Neural cell (in vitro differentiated cells): ENCODE results near the gene HIF1A. TPM values are rescaled to one million over a fixed set of nuclear protein-coding genes. Genes with fewer than 3 reads are reported as not detected.

Experiments used
- H2AFZ ChIP-seq: fragments of 200-600, 300-800 bp; sonication (generic), shearing (Covaris generic); 2 replicates; pipeline ENCODE4 v1.6.0; 2014; ENCODE audit warnings: low read depth, mild to moderate bottlenecking, antibody characterized with exemption, low read length, moderate library complexity
- H3F3A ChIP-seq: fragments of 200-600 bp; shearing (Covaris generic); 2 replicates; pipeline ENCODE4 v1.6.1; 2016; ENCODE audit warnings: mild to moderate bottlenecking, moderate library complexity, mixed read lengths, antibody characterized with exemption, low read length; ENCODE audit not compliant: insufficient read depth, poor library complexity, severe bottlenecking
- H3K27ac ChIP-seq: fragments of 200-600, 300-800 bp; sonication (generic), shearing (Covaris generic); 2 replicates; pipeline ENCODE4 v1.5.1; 2014; ENCODE audit warnings: mild to moderate bottlenecking, low read length, moderate library complexity
- H3K27me3 ChIP-seq: fragments of 300-800, 200-600 bp; sonication (generic), shearing (Covaris generic); 2 replicates; pipeline ENCODE4 v1.6.0; 2014; ENCODE audit warnings: mild to moderate bottlenecking, low read depth, low read length, moderate library complexity; ENCODE audit not compliant: insufficient read depth
- H3K36me3 ChIP-seq: fragments of 300-800, 200-600 bp; sonication (generic), shearing (Covaris generic); 2 replicates; pipeline ENCODE4 v1.5.1; 2014; ENCODE audit warnings: mild to moderate bottlenecking, antibody characterized with exemption, low read length, moderate library complexity; ENCODE audit not compliant: insufficient read depth
- H3K4me2 ChIP-seq: fragments of 300-800, 200-600 bp; sonication (generic), shearing (Covaris generic); 2 replicates; pipeline ENCODE4 v1.6.0; 2014; ENCODE audit warnings: mild to moderate bottlenecking, low read length
- H3K4me3 ChIP-seq: fragments of 300-800, 200-600 bp; sonication (generic), shearing (Covaris generic); 2 replicates; pipeline ENCODE4 v1.5.1; 2014; ENCODE audit warnings: mild to moderate bottlenecking, low read length, moderate library complexity
- H3K79me2 ChIP-seq: fragments of 200-600 bp; shearing (Covaris generic); replicated peaks from 2 replicates; pipeline ENCODE4 v1.6.0; 2014; ENCODE audit warnings: mild to moderate bottlenecking, low read length, moderate library complexity; ENCODE audit not compliant: insufficient read depth
- H3K9ac ChIP-seq: fragments of 300-800, 200-600 bp; sonication (generic), shearing (Covaris generic); 2 replicates; pipeline ENCODE4 v1.6.1; 2016; ENCODE audit warnings: mild to moderate bottlenecking, low read length, mixed read lengths
- H3K9me2 ChIP-seq: fragments of 200-600 bp; shearing (Covaris generic); 2 replicates; pipeline ENCODE4 v1.6.1; 2016; ENCODE audit warnings: mild to moderate bottlenecking, low read length, mixed read lengths; ENCODE audit not compliant: insufficient read depth
- H3K9me3 ChIP-seq: fragments of 200-600, 300-800 bp; sonication (generic), shearing (Covaris generic); 2 replicates; pipeline ENCODE4 v1.6.1; 2016; ENCODE audit warnings: mild to moderate bottlenecking, mixed run types, low read length, moderate library complexity, mixed read lengths
- H4K20me1 ChIP-seq: fragments of 200-600 bp; shearing (Covaris generic); 2 replicates; pipeline ENCODE4 v1.6.1; 2016; ENCODE audit warnings: mild to moderate bottlenecking, mixed run types; ENCODE audit not compliant: insufficient read depth
- CTCF ChIP-seq: fragments of 450-650 bp; IDR thresholded peaks from 2 replicates; pipeline ENCODE4 v1.5.1; 2014; ENCODE audit warnings: antibody characterized with exemption, mild to moderate bottlenecking, moderate library complexity; ENCODE audit not compliant: poor library complexity, severe bottlenecking
- EP300 ChIP-seq: fragments of 450-650 bp; conservative IDR thresholded peaks from 2 replicates; pipeline ENCODE4 v1.6.1; 2014; ENCODE audit warnings: antibody characterized with exemption, mild to moderate bottlenecking, moderate library complexity; ENCODE audit not compliant: poor library complexity, severe bottlenecking
- EZH2 ChIP-seq: fragments of 200-600, 300-800 bp; shearing (Covaris generic), sonication (generic); IDR thresholded peaks from 2 replicates; pipeline ENCODE4 v1.6.1; 2014; ENCODE audit warnings: antibody characterized with exemption, low read length, borderline replicate concordance, mild to moderate bottlenecking; ENCODE audit not compliant: insufficient read depth, poor library complexity, severe bottlenecking
- MXI1 ChIP-seq: fragments of 450-650 bp; conservative IDR thresholded peaks from 2 replicates; pipeline ENCODE4 v1.6.1; 2014; ENCODE audit warnings: antibody characterized with exemption, mild to moderate bottlenecking; ENCODE audit not compliant: poor library complexity, severe bottlenecking
- POLR2AphosphoS5 ChIP-seq: IDR thresholded peaks from 2 replicates; pipeline ENCODE4 v1.6.1; 2012
- RAD21 ChIP-seq: fragments of 450-650 bp; conservative IDR thresholded peaks from 2 replicates; pipeline ENCODE4 v1.6.1; 2014; ENCODE audit warnings: antibody characterized with exemption, mild to moderate bottlenecking, moderate library complexity
- REST ChIP-seq: IDR thresholded peaks from 2 replicates; pipeline ENCODE4 v1.6.1; 2012; ENCODE audit warnings: borderline replicate concordance
- SMC3 ChIP-seq: fragments of 450-650 bp; conservative IDR thresholded peaks from 2 replicates; pipeline ENCODE4 v1.6.1; 2014; ENCODE audit warnings: antibody characterized with exemption, mild to moderate bottlenecking, moderate library complexity; ENCODE audit not compliant: poor library complexity
- TAF1 ChIP-seq: IDR thresholded peaks from 2 replicates; pipeline ENCODE4 v1.6.1; 2012; ENCODE audit warnings: low read depth
- polyA plus RNA-seq: library from polyadenylated mRNA; depleted of rRNA; stranded (reverse); fragments of >200 nt; gene quantifications from 2 replicates; pipeline ENCODE4 v1.2.3, GENCODE V29; 2014

The HIF1A gene
- polyA plus RNA-seq, 1 donor from 2014 or later, result 75.0 TPM

- Histone ChIP-seq H3K27ac (peak within 1 kb of the TSS; percentile 85), H4K20me1 (no peaks in the 10 kb centered on the region), H2AFZ (peak within 1 kb of the TSS; percentile 97), H3K4me3 (peak within 1 kb of the TSS; percentile 90), H3K36me3 (no peaks in the 10 kb centered on the region), H3K4me2 (peak within 1 kb of the TSS; percentile 82), H3K9ac (peak within 1 kb of the TSS; percentile 73), H3K79me2 (peaks cover 21% of the 10 kb centered on the region), H3K27me3 (no peaks in the 10 kb centered on the region), H3K9me3 (no peaks in the 10 kb centered on the region), H3F3A (no peaks in the 10 kb centered on the region), H3K9me2 (no peaks in the 10 kb centered on the region)
- peak; percentile 7 for TF ChIP-seq RAD21
- TF ChIP-seq EP300, result peak; percentile 25
- no peak for TF ChIP-seq CTCF
- peak; percentile 99 for TF ChIP-seq MXI1
- TF ChIP-seq SMC3, result peak; percentile 50
- peak; percentile 12 for TF ChIP-seq TAF1
- no peak for TF ChIP-seq EZH2
- TF ChIP-seq REST, result no peak
- peak; percentile 78 for TF ChIP-seq POLR2AphosphoS5
Observed at GRCh38 chr14:61761959-61762786, 66.9 kb downstream of the HIF1A start, which contains the start of gene SNAPC1. Gene SNAPC1 (plus strand): TSS chr14:61762420. CDS start chr14:61762461, 41 bp downstream.

- H3K27ac ChIP-seq, result no peak overlapping the region
- no peaks in the 10 kb centered on the region for H3K27me3 ChIP-seq
- no peaks in the 10 kb centered on the region for H3K9me2 ChIP-seq
- peaks cover 21% of the 10 kb centered on the region for H3K79me2 ChIP-seq
- peak overlapping the region; percentile 90 for H3K4me3 ChIP-seq
- no peak overlapping the region for H2AFZ ChIP-seq
- no peak for TF ChIP-seq MXI1
- no peak for TF ChIP-seq REST
- TF ChIP-seq SMC3, result no peak
- TF ChIP-seq TAF1, result no peak
- no peak for TF ChIP-seq RAD21
- no peak for TF ChIP-seq EZH2
- no peak for TF ChIP-seq CTCF
- TF ChIP-seq EP300, result no peak
- no peak for TF ChIP-seq POLR2AphosphoS5
- no peaks in the 10 kb centered on the region for H3K9me3 ChIP-seq
- peak overlapping the region; percentile 5 for H3K4me2 ChIP-seq
- no peaks in the 10 kb centered on the region for H4K20me1 ChIP-seq
- no peaks in the 10 kb centered on the region for H3K36me3 ChIP-seq
- no peak overlapping the region for H3K9ac ChIP-seq
- no peaks in the 10 kb centered on the region for H3F3A ChIP-seq
Observed at GRCh38 chr14:61764342-61765122, 69.2 kb downstream of the HIF1A start.
